ENCODE measurements around the gene ALK.

DNA sequence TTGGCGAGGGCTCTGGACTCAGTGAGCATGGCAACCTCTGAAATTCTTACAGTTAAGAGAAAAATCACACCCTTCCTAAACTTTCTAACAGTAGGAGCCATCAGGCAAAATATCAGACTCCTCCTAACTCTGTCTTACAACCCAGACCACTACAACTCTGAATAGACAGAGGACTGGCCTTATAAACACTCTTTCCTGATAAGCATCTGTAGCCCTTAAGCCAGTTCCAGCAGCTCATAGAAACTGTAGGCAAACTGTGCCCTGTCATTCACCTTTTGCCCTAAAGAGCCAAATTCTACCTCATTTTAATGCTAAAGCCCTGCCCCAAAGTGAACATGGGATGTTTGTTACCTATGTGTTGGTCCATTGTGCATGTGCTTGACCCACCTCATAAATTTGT, 304.8 kb downstream of the ALK start:
- TF ChIP-seq TAF1 (IDR thresholded peaks at IDR 0.05; ENCODE audit: borderline replicate concordance, insufficient read depth, low read length), result no peak
- no peak for TF ChIP-seq POLR2AphosphoS5 (IDR thresholded peaks at IDR 0.05; ENCODE audit: low read depth, low read length)
